HEK293 (cell line): Measurements from ENCODE around the gene ZNF862.

Experiments used
- CTCF ChIP-seq: fragments of 450-650 bp; formaldehyde crosslinking; IDR thresholded peaks from 2 replicates; pipeline ENCODE4 v1.5.1; 2016; ENCODE audit warnings: missing biosample characterization, missing genetic modification characterization
- FEZF1 ChIP-seq: fragments of 450-650 bp; formaldehyde crosslinking; IDR thresholded peaks from 2 replicates; pipeline ENCODE4 v1.5.1; 2016; ENCODE audit warnings: missing biosample characterization, missing genetic modification characterization
- PATZ1 ChIP-seq: fragments of 450-650 bp; formaldehyde crosslinking; IDR thresholded peaks from 2 replicates; pipeline ENCODE4 v1.5.1; 2016; ENCODE audit warnings: missing biosample characterization, missing genetic modification characterization
- REST ChIP-seq: fragments of 450-650 bp; formaldehyde crosslinking; IDR thresholded peaks from 2 replicates; pipeline ENCODE4 v1.5.1; 2016; ENCODE audit warnings: missing biosample characterization, missing genetic modification characterization
- ZBTB17 ChIP-seq: fragments of 450-650 bp; formaldehyde crosslinking; IDR thresholded peaks from 2 replicates; pipeline ENCODE4 v1.5.1; 2016; ENCODE audit warnings: missing biosample characterization, missing genetic modification characterization
- ZFP3 ChIP-seq: fragments of 450-650 bp; formaldehyde crosslinking; IDR thresholded peaks from 2 replicates; pipeline ENCODE4 v1.5.1; 2016; ENCODE audit warnings: low read depth, missing biosample characterization, missing genetic modification characterization
- ZNF10 ChIP-seq: fragments of 450-650 bp; formaldehyde crosslinking; IDR thresholded peaks from 2 replicates; pipeline ENCODE4 v1.5.1; 2017; ENCODE audit warnings: missing biosample characterization, missing genetic modification characterization
- ZNF148 ChIP-seq: fragments of 450-650 bp; formaldehyde crosslinking; IDR thresholded peaks from 2 replicates; pipeline ENCODE4 v1.5.0; 2017; ENCODE audit warnings: missing biosample characterization, missing genetic modification characterization, borderline replicate concordance
- ZNF324 ChIP-seq: fragments of 450-650 bp; formaldehyde crosslinking; IDR thresholded peaks from 2 replicates; pipeline ENCODE4 v1.5.1; 2016; ENCODE audit warnings: missing biosample characterization, missing genetic modification characterization
- ZNF335 ChIP-seq: fragments of 450-650 bp; formaldehyde crosslinking; conservative IDR thresholded peaks from 2 replicates; pipeline ENCODE4 v1.5.1; 2016; ENCODE audit warnings: missing biosample characterization, missing genetic modification characterization
- ZNF785 ChIP-seq: fragments of 450-650 bp; formaldehyde crosslinking; IDR thresholded peaks from 2 replicates; pipeline ENCODE4 v1.5.1; 2016; ENCODE audit warnings: missing biosample characterization, missing genetic modification characterization

- no peak for TF ChIP-seq ZNF324 (tag by site-specific recombination)
- TF ChIP-seq ZNF785 (tag by site-specific recombination): no peak
- TF ChIP-seq ZNF148: no peak
- TF ChIP-seq ZNF10: no peak
- no peak for TF ChIP-seq ZNF335
- TF ChIP-seq CTCF (tag by site-specific recombination): no peak
- no peak for TF ChIP-seq REST (tag by site-specific recombination)
- TF ChIP-seq FEZF1 (tag by site-specific recombination): no peak
- TF ChIP-seq ZBTB17 (tag by site-specific recombination): no peak
- no peak for TF ChIP-seq PATZ1 (tag by site-specific recombination)
- TF ChIP-seq ZFP3 (tag by site-specific recombination): no peak
These were observed 13.2 kb upstream of the ZNF862 start for GRCh38 chr7:149824748-149825566.
